GM10266 (cell line): ENCODE data around the gene NEURL1.

Source experiments
- DNase-seq: peaks from one replicate; pipeline ENCODE4 v3.0.0; 2012; ENCODE audit errors: extremely low spot score
- CTCF ChIP-seq: IDR thresholded peaks from 2 replicates; pipeline ENCODE4 v1.5.1; 2012; ENCODE audit warnings: mild to moderate bottlenecking, low read depth; ENCODE audit not compliant: control insufficient read depth, insufficient read depth; ENCODE audit errors: missing control alignments

Gene NEURL1

DNA sequence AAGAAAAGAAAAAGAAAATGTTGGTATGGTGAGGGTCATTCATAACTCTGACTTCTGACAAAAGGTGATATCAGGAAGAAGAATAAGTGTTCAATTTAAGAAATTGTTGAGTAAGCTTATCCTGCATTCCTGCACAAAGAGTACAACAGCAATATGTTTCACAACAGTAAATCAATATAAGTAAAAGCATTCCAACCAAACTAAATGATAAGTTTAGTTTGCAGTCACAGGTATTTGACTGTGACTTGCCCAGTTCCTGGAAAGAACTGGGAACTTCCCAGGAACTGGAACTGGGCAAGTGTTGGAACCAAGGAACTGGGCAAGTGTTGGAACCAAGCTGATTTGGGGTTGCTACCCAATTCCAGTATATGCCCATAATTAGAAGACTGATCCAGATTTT is 35.0 kb downstream of the NEURL1 start:
- no peak for DNase-seq
- no peak for TF ChIP-seq CTCF

DNA sequence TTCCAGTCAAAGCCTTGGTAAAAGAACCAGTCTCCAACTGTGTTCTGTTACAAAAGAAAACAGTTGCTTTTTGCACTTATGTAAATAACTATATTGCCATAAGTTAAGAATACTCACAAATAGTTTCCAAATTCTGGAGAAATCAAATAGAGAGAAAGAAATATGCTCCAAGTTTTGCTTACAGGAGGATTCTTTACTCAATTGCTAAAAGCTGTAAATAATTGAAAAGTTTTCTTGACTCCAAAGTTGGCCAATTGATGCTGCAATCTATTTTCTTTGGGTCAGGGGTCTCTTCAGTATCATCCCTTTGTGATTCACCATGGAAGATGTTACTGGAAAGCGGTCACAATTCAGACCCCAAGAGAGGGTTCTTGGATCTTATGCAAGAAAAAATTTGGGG is 36.0 kb downstream of the NEURL1 start:
- DNase-seq = no peak
- TF ChIP-seq CTCF = no peak

- DNase-seq = no peak
- no peak for TF ChIP-seq CTCF
Measured at GRCh38 chr10:103533827-103534226, 40.3 kb downstream of the NEURL1 start.

GRCh38 chr10:103534621-103535498 is 41.4 kb downstream of the NEURL1 start:
- no peak for DNase-seq

DNA sequence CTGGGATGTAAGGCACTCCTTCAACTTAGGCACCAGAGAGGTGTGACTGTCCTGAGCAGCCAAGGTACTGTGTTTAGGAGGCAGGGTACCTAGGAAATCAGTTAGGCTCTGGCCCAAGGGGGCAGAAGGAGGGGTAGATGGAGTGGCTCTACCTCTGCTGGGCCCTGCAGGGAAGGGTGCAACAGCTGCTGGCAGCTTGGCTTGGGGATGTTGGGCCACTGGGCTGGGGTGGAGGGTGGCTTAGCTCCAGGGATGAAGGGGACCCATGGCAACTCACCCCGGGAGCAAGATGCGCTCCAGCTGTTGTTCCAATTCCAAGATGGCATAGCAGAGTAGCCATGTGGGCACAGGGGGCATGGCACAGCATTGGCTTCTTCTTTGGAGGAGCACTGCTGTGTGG is 42.1 kb downstream of the NEURL1 start:
- DNase-seq = no peak
- TF ChIP-seq CTCF = no peak

More at GRCh38 chr10:103534621-103535498, 41.4 kb downstream of the NEURL1 start:
- no peak for TF ChIP-seq CTCF

GRCh38 chr10:103539751-103540150 is 46.2 kb downstream of the NEURL1 start:
- TF ChIP-seq CTCF = no peak

GRCh38 chr10:103540722-103541121 is 47.2 kb downstream of the NEURL1 start:
- no peak for DNase-seq
- no peak for TF ChIP-seq CTCF

More at GRCh38 chr10:103539751-103540150, 46.2 kb downstream of the NEURL1 start:
- DNase-seq = no peak
